NCI-H2227 treated with DMSO at 0.1 percent for 48 hours (cell line): Measurements from ENCODE around the gene COL23A1.

Source experiments
- DNase-seq: peaks from one replicate; lab custom pipeline; 2025; lab: John Stamatoyannopoulos, UW

Gene COL23A1

GRCh38 chr5:178475422-178475821 is 114.8 kb downstream of the COL23A1 start:
- DNase-seq: no peak

GRCh38 chr5:178474562-178475184 is 115.5 kb downstream of the COL23A1 start:
- DNase-seq: no peak

- DNase-seq: no peak
Measured at GRCh38 chr5:178473854-178474253, 116.3 kb downstream of the COL23A1 start.

GRCh38 chr5:178472138-178472537 is 118.1 kb downstream of the COL23A1 start:
- DNase-seq: no peak

GRCh38 chr5:178471711-178472110 is 118.5 kb downstream of the COL23A1 start:
- DNase-seq: no peak

GRCh38 chr5:178470760-178471025 is 119.5 kb downstream of the COL23A1 start:
- no peak for DNase-seq

- DNase-seq: no peak
Measured at GRCh38 chr5:178469975-178470759, 120.0 kb downstream of the COL23A1 start.

GRCh38 chr5:178469011-178469974 is 120.9 kb downstream of the COL23A1 start:
- no peak for DNase-seq

GRCh38 chr5:178468196-178468685 is 122.0 kb downstream of the COL23A1 start:
- no peak for DNase-seq

GRCh38 chr5:178467568-178468195 is 122.5 kb downstream of the COL23A1 start:
- DNase-seq: no peak

- no peak for DNase-seq
Measured at GRCh38 chr5:178467205-178467567, 123.0 kb downstream of the COL23A1 start.

- DNase-seq: no peak
Measured at GRCh38 chr5:178466342-178466741, 123.9 kb downstream of the COL23A1 start.

GRCh38 chr5:178465861-178466288 is 124.3 kb downstream of the COL23A1 start:
- DNase-seq: no peak

GRCh38 chr5:178465228-178465860 is 124.8 kb downstream of the COL23A1 start:
- DNase-seq: no peak

GRCh38 chr5:178464431-178465048 is 125.7 kb downstream of the COL23A1 start:
- no peak for DNase-seq

- no peak for DNase-seq
Measured at GRCh38 chr5:178463321-178464155, 126.7 kb downstream of the COL23A1 start.

GRCh38 chr5:178462816-178463215 is 127.4 kb downstream of the COL23A1 start:
- no peak for DNase-seq

GRCh38 chr5:178462076-178462475 is 128.1 kb downstream of the COL23A1 start:
- DNase-seq: no peak

- no peak for DNase-seq
Measured at GRCh38 chr5:178461004-178461730, 129.0 kb downstream of the COL23A1 start.

- no peak for DNase-seq
Measured at GRCh38 chr5:178460598-178460997, 129.6 kb downstream of the COL23A1 start.
